Loucy (cell line): ENCODE measurements around the gene TYMP.

ENCODE experiments used
- H2AFZ ChIP-seq: fragments of 200-600 bp; sonication (generic); 2 replicates; pipeline ENCODE4 v1.6.0; 2016; ENCODE audit warnings: antibody characterized with exemption, mild to moderate bottlenecking, low read length, moderate library complexity
- H3F3A ChIP-seq: fragments of 200-600 bp; 2 replicates; pipeline ENCODE4 v1.6.0; 2016; ENCODE audit warnings: antibody characterized with exemption, low read depth, mild to moderate bottlenecking
- H3K27me3 ChIP-seq: fragments of 200-600 bp; sonication (generic); 2 replicates; pipeline ENCODE4 v1.6.1; 2014; ENCODE audit warnings: low read length, mild to moderate bottlenecking; ENCODE audit not compliant: insufficient read depth, poor library complexity, severe bottlenecking
- H3K36me3 ChIP-seq: fragments of 200-600 bp; sonication (generic); 2 replicates; pipeline ENCODE4 v1.6.1; 2016; ENCODE audit warnings: low read length; ENCODE audit not compliant: insufficient read depth
- H3K4me1 ChIP-seq: fragments of 200-600 bp; sonication (generic); 2 replicates; pipeline ENCODE4 v1.5.1; 2014; ENCODE audit warnings: low read length, mild to moderate bottlenecking; ENCODE audit not compliant: insufficient read depth, poor library complexity, severe bottlenecking
- H3K4me2 ChIP-seq: fragments of 200-600 bp; sonication (generic); 2 replicates; pipeline ENCODE4 v1.6.0; 2014; ENCODE audit warnings: antibody characterized with exemption, low read length, low read depth, mild to moderate bottlenecking; ENCODE audit not compliant: poor library complexity, severe bottlenecking
- H3K4me3 ChIP-seq: fragments of 200-600 bp; sonication (generic); 2 replicates; pipeline ENCODE4 v1.5.1; 2014; ENCODE audit warnings: low read length, mild to moderate bottlenecking, mixed read lengths; ENCODE audit not compliant: poor library complexity, severe bottlenecking
- H3K79me2 ChIP-seq: fragments of 200-600 bp; sonication (generic); 2 replicates; pipeline ENCODE4 v1.6.1; 2014; ENCODE audit warnings: low read length; ENCODE audit not compliant: insufficient read depth
- H3K9ac ChIP-seq: fragments of 200-600 bp; sonication (generic); 2 replicates; pipeline ENCODE4 v1.6.0; 2014; ENCODE audit warnings: mild to moderate bottlenecking, low read depth, low read length, moderate library complexity; ENCODE audit not compliant: poor library complexity, severe bottlenecking
- H3K9me2 ChIP-seq: fragments of 200-600 bp; sonication (generic); replicated peaks from 2 replicates; pipeline ENCODE4 v1.6.1; 2016; ENCODE audit warnings: low read depth, low read length, mixed read lengths
- H3K9me3 ChIP-seq: fragments of 200-600 bp; sonication (generic); 2 replicates; pipeline ENCODE4 v1.6.1; 2014; ENCODE audit warnings: mild to moderate bottlenecking, antibody characterized with exemption, low read length, low read depth; ENCODE audit not compliant: insufficient read depth
- H4K20me1 ChIP-seq: fragments of 200-600 bp; sonication (generic); 2 replicates; pipeline ENCODE4 v1.6.0; 2014; ENCODE audit warnings: antibody characterized with exemption, low read length, mild to moderate bottlenecking; ENCODE audit not compliant: insufficient read depth, poor library complexity, severe bottlenecking
- EZH2phosphoT487 ChIP-seq: fragments of 200-600 bp; IDR thresholded peaks from 2 replicates; pipeline ENCODE4 v1.6.1; 2018; ENCODE audit warnings: antibody characterized with exemption, mild to moderate bottlenecking, moderate library complexity, borderline replicate concordance
- TF ChIP-seq, protein P1 (sequence below): fragments of 200-600 bp; sonication (generic); conservative IDR thresholded peaks from 2 replicates; pipeline ENCODE4 v1.5.1; 2014; ENCODE audit warnings: mild to moderate bottlenecking, antibody characterized with exemption, low read length

TYMP gene

DNA sequence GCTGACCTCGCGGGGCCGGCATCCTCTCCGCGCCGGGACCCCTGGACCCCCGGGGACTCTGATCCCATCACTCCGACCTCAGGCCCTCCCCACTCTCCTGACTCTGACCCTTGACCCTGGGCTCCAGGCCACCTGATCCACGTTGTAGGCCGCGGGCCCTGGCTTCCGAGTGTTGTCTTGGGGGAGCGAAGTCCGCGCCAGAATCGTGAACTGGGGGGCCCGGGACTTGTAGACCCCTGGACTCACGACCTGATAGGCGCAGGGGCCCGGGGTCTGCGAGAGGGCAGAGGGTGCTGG lies 716 bp upstream of the TYMP start:
- no peaks in the 10 kb centered on the region for H3K9me3 ChIP-seq
- no peak for TF ChIP-seq EZH2phosphoT487
- TF ChIP-seq, protein P1, sequence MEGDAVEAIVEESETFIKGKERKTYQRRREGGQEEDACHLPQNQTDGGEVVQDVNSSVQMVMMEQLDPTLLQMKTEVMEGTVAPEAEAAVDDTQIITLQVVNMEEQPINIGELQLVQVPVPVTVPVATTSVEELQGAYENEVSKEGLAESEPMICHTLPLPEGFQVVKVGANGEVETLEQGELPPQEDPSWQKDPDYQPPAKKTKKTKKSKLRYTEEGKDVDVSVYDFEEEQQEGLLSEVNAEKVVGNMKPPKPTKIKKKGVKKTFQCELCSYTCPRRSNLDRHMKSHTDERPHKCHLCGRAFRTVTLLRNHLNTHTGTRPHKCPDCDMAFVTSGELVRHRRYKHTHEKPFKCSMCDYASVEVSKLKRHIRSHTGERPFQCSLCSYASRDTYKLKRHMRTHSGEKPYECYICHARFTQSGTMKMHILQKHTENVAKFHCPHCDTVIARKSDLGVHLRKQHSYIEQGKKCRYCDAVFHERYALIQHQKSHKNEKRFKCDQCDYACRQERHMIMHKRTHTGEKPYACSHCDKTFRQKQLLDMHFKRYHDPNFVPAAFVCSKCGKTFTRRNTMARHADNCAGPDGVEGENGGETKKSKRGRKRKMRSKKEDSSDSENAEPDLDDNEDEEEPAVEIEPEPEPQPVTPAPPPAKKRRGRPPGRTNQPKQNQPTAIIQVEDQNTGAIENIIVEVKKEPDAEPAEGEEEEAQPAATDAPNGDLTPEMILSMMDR = no peak
- H3K9ac ChIP-seq = no peak overlapping the region
- peaks cover 6% of the 10 kb centered on the region for H4K20me1 ChIP-seq
- no peaks in the 10 kb centered on the region for H3K36me3 ChIP-seq
- no peaks in the 10 kb centered on the region for H3K9me2 ChIP-seq
- H3K27me3 ChIP-seq = no peaks in the 10 kb centered on the region
- H2AFZ ChIP-seq = no peak overlapping the region
- H3K4me2 ChIP-seq = no peak overlapping the region
- no peaks in the 10 kb centered on the region for H3K79me2 ChIP-seq
- H3K4me1 ChIP-seq = peaks cover 18% of the 10 kb centered on the region
- peaks cover 4% of the 10 kb centered on the region; the same call in 1 of the 2 replicates for H3F3A ChIP-seq
- H3K4me3 ChIP-seq = no peak overlapping the region

DNA sequence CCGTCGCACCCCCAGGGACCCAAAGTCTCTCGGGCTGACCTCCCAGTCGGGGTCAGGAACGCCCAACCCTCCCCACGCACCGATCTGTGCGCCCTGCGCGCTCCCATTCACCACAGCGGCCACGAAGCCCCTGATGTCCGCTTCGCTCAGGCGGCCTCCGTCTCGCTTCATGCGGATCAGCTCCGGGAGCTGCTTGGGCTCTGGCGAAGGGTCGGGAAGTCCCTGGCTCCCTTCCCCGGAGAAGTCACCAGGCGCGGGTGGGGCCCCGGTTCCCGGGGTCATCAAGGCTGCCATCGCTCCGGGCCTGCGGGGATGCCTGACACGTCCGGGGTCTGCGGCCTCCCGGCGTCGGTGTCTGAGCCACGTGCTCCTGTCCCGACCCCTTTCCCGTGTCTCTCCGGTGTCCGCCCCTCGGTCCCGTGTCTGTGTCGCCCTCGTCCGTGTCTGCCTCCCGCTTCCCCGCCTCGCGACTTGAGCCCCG lies 356 bp downstream of the TYMP start:
- H3K9ac ChIP-seq = no peak overlapping the region
- no peaks in the 10 kb centered on the region for H3K9me3 ChIP-seq
- peaks cover 4% of the 10 kb centered on the region; the same call in 1 of the 2 replicates for H3F3A ChIP-seq
- peaks cover 6% of the 10 kb centered on the region for H4K20me1 ChIP-seq
- peaks cover 7% of the 10 kb centered on the region; the same call in 1 of the 2 replicates for H3K79me2 ChIP-seq
- H3K4me2 ChIP-seq = no peak overlapping the region
- no peaks in the 10 kb centered on the region for H3K9me2 ChIP-seq
- TF ChIP-seq, protein P1 = no peak
- TF ChIP-seq EZH2phosphoT487 = no peak
- peaks cover 17% of the 10 kb centered on the region for H3K4me1 ChIP-seq
- H3K27me3 ChIP-seq = no peaks in the 10 kb centered on the region
- H3K4me3 ChIP-seq = no peak overlapping the region
- no peaks in the 10 kb centered on the region for H3K36me3 ChIP-seq
- no peak overlapping the region for H2AFZ ChIP-seq

DNA sequence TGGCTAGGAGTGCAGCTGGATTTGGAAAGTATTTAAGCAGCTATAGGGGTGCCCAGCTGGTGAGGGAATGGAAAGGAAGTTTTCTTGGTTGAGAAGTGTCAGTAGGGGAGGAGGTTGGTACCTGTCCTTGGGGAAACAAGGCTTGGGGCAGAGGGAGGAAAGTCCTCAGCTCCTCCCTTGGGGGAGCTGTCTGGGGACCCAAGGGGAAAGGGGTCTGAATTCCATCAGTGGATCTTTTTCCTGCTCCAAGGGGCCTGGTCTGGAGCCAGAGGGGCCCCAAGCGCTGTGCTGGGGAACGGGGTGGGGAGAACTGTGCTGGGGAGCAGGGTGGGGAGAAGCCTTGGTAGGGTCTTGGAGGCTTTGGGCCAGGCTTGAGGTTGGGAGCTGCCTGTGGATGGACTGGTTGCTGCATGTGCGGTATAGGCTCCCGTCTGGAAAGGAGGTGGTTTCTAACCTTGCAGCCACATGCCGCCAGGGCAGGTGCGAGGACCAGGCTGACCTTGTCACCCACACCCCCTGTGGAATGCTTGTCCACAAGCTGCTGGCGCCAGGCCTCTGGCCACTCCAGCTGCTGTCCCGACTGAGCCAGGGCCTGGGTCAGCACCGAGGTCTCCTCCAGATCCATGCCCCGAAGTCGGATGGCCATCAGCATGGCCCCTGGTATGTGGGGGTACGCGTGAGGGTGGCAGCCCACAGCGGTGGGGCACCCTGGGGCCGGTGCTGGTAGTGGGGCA lies 963 bp downstream of the TYMP start:
- Histone ChIP-seq H3K4me3 (no peak overlapping the region), H3K9me3 (no peaks in the 10 kb centered on the region), H3K4me1 (peaks cover 16% of the 10 kb centered on the region), H3F3A (peaks cover 4% of the 10 kb centered on the region; the same call in 1 of the 2 replicates), H3K27me3 (no peaks in the 10 kb centered on the region), H3K36me3 (peaks cover 4% of the 10 kb centered on the region; the same call in 1 of the 2 replicates), H4K20me1 (peaks cover 6% of the 10 kb centered on the region), H3K9me2 (no peaks in the 10 kb centered on the region), H3K9ac (no peak overlapping the region), H2AFZ (no peak overlapping the region), H3K4me2 (no peak overlapping the region), H3K79me2 (peaks cover 13% of the 10 kb centered on the region; the same call in 1 of the 2 replicates)
- TF ChIP-seq, protein P1 = no peak
- no peak for TF ChIP-seq EZH2phosphoT487
